Urinary bladder (tissue), 4 donors: Measurements from ENCODE around the gene ASB16. TPM values are rescaled to one million over a fixed set of nuclear protein-coding genes. Genes with fewer than 3 reads are reported as not detected.
A peak's percentile ranks its signal among the peaks of the same experiment; 100 is the strongest.

Experiments
- DNase-seq: peaks from one replicate; pipeline ENCODE4 v3.0.0-alpha.2; 2015; ENCODE audit errors: extremely low spot score
- H3K27ac ChIP-seq: one replicate; pipeline ENCODE4 v1.5.1; 2013; ENCODE audit warnings: low read depth, mild to moderate bottlenecking, moderate library complexity
- H3K36me3 ChIP-seq: one replicate; pipeline ENCODE4 v1.6.1; 2013; ENCODE audit warnings: mild to moderate bottlenecking, moderate library complexity; ENCODE audit not compliant: insufficient read depth
- H3K4me1 ChIP-seq: one replicate; pipeline ENCODE4 v1.6.1; 2013; ENCODE audit warnings: mild to moderate bottlenecking, moderate library complexity; ENCODE audit not compliant: insufficient read depth
- H3K4me3 ChIP-seq: one replicate; pipeline ENCODE4 v1.5.1; 2013; ENCODE audit warnings: low read depth, low read length
- WGBS: extraction: QIAGEN DNeasy Blood & Tissue Kit; methylation state at CpG from one replicate; pipeline ENCODE4 v1.1.7; 2013; 5-methylcytosine and 5-hydroxymethylcytosine counted together
- polyA plus RNA-seq: library from polyadenylated mRNA; stranded (reverse); fragments of 200-250 nt; gene quantifications from one replicate; pipeline ENCODE4 v1.2.3, GENCODE V29; 2013
- total RNA-seq: library from RNA; depleted of rRNA; stranded (reverse); fragments of >200 nt; gene quantifications from one replicate; pipeline ENCODE4 v1.2.3, GENCODE V29; 2014
- donor health status: healthy with polysubstance abuse.
- donor health status: healthy.

Gene ASB16
- total and polyA plus RNA-seq, 2 donors = 0.69 to 1.2 TPM

- Histone ChIP-seq H3K4me3 (no peak overlapping the region), H3K27ac (no peak overlapping the region), H3K36me3 (no peaks in the 10 kb centered on the region), H3K4me1 (no peaks in the 10 kb centered on the region)
- DNase-seq = no peak
- 86% methylated on average over 15 of the region's 15 CpGs for WGBS
Observed at GRCh38 chr17:44213403-44214229, 43.1 kb downstream of the ASB16 start.

GRCh38 chr17:44214230-44214494 lies 43.7 kb downstream of the ASB16 start:
- 94% methylated on average over 1 of the region's 1 CpG for WGBS
- DNase-seq = no peak
- no peak overlapping the region for H3K4me3 ChIP-seq
- H3K4me1 ChIP-seq = no peaks in the 10 kb centered on the region
- H3K27ac ChIP-seq = no peak overlapping the region
- no peaks in the 10 kb centered on the region for H3K36me3 ChIP-seq

- Histone ChIP-seq H3K4me3 (no peak overlapping the region), H3K27ac (no peak overlapping the region), H3K4me1 (no peaks in the 10 kb centered on the region), H3K36me3 (no peaks in the 10 kb centered on the region)
- no peak for DNase-seq
- WGBS = 92% methylated on average over 6 of the region's 6 CpGs
Observed at GRCh38 chr17:44214896-44215295, 44.4 kb downstream of the ASB16 start.

GRCh38 chr17:44216173-44216572 lies 45.7 kb downstream of the ASB16 start:
- WGBS = 80% methylated on average over 5 of the region's 5 CpGs
- Histone ChIP-seq H3K4me1 (no peaks in the 10 kb centered on the region), H3K27ac (no peak overlapping the region), H3K36me3 (no peaks in the 10 kb centered on the region), H3K4me3 (no peak overlapping the region)
- no peak for DNase-seq

GRCh38 chr17:44216694-44217093 lies 46.2 kb downstream of the ASB16 start:
- no peak for DNase-seq
- H3K4me3 ChIP-seq = no peak overlapping the region
- 79% methylated on average over 5 of the region's 5 CpGs for WGBS
- H3K27ac ChIP-seq = no peak overlapping the region
- no peaks in the 10 kb centered on the region for H3K4me1 ChIP-seq
- H3K36me3 ChIP-seq = no peaks in the 10 kb centered on the region

- Histone ChIP-seq H3K27ac (no peak overlapping the region), H3K4me3 (peak overlapping the region; percentile 23), H3K4me1 (no peaks in the 10 kb centered on the region), H3K36me3 (no peaks in the 10 kb centered on the region)
- WGBS = 6% methylated on average over 10 of the region's 10 CpGs
- no peak for DNase-seq
Observed at GRCh38 chr17:44217738-44218343, 47.3 kb downstream of the ASB16 start.

- H3K27ac ChIP-seq = peak overlapping the region; percentile 96
- H3K4me3 ChIP-seq = peak overlapping the region; percentile 95
- WGBS = under 1% methylated on average over 87 of the region's 89 CpGs
- no peaks in the 10 kb centered on the region for H3K36me3 ChIP-seq
- peak; percentile 75 for DNase-seq
- H3K4me1 ChIP-seq = no peaks in the 10 kb centered on the region
Observed at GRCh38 chr17:44218344-44219107, 48.0 kb downstream of the ASB16 start.

DNA sequence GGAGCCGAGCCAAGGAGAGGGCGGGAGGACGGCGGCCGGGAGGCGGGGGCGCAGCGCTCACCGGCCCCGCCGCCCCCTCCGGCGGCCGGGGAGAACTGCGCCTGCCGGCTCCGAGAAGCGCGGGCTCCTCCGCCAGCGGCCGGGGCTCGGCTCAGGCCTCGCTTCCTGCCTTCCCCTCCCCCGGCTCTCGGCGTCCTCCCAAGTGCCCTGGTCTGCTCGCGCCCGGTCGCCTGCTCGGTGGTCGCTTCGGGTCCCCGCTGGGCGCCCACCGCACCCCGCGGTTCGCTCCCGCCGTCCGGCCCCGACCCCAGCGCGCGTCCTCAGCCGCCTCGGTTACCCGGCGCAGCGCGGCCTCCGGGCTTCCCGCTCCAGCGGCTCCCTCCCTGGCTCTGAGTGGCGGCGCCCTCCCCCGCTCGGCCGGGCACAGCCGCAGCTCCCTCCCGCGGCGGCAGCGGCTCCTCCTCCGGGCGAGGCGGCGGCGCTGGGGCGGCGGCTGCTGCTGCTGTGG lies 48.7 kb downstream of the ASB16 start:
- H3K4me1 ChIP-seq = no peaks in the 10 kb centered on the region
- no peak for DNase-seq
- H3K36me3 ChIP-seq = no peaks in the 10 kb centered on the region
- peak overlapping the region; percentile 95 for H3K4me3 ChIP-seq
- peak overlapping the region; percentile 96 for H3K27ac ChIP-seq
- under 1% methylated on average over 73 of the region's 73 CpGs for WGBS

GRCh38 chr17:44219616-44220212 lies 49.2 kb downstream of the ASB16 start, which contains the start of gene UBTF:
Gene UBTF, minus strand, starts transcription at chr17:44219675. Its CDS starts 1,446 bp downstream, at chr17:44218229.
- H3K36me3 ChIP-seq = no peaks in the 10 kb centered on the region
- peak within 1 kb of the TSS; percentile 98 for H3K27ac ChIP-seq
- no peaks in the 10 kb centered on the region for H3K4me1 ChIP-seq
- peak within 1 kb of the TSS; percentile 95 for H3K4me3 ChIP-seq
- no peak for DNase-seq
- under 1% methylated on average over 62 of the region's 76 CpGs for WGBS

GRCh38 chr17:44220213-44221083 lies 49.9 kb downstream of the ASB16 start:
- H3K36me3 ChIP-seq = no peaks in the 10 kb centered on the region
- WGBS = under 1% methylated on average over 108 of the region's 108 CpGs
- DNase-seq = no peak
- H3K27ac ChIP-seq = peak overlapping the region; percentile 98
- peak overlapping the region; percentile 95 for H3K4me3 ChIP-seq
- no peaks in the 10 kb centered on the region for H3K4me1 ChIP-seq

DNA sequence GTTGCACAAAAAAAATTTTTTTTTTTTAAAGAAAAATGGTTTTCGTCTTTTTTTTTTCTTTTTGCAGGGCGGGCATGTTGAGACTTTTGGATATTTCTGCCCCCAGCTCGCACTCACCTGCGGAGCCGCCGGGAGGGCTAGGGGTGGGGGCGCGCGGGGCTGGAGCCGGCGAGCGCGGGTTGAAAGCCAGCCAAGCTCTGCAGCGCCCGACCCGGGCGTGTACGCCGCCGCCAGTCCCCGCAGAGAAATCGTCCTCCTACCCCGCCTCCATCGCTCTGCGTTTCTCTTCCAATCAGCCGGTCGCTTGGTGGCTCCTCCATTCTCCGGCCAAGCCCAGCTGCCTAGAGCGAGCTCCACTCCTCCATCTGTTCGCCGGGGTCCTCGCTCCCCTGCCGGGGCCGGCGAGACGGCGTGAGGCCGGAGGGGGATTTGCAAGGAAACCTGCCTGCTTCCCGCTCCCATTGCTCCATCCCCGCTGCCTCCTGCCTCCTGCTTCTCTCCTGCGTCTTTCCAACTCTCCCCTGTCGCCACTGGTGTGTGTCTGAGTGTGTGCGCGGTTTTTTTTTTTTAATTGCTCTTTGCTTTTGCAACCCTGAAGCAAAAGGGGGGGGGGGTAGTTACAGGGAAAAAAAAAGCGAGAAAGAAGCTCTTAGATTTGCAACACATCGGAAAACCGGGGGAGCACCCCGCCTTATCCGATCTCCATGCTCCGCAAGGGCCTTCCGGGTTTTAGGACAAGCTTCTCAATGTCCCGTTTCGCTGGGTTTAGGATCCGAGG lies 50.8 kb downstream of the ASB16 start:
- Histone ChIP-seq H3K4me1 (no peaks in the 10 kb centered on the region), H3K4me3 (peak overlapping the region; percentile 95), H3K36me3 (no peaks in the 10 kb centered on the region), H3K27ac (peak overlapping the region; percentile 98)
- DNase-seq = peak; percentile 64
- under 1% methylated on average over 54 of the region's 54 CpGs for WGBS

- no peak for DNase-seq
- under 1% methylated on average over 17 of the region's 17 CpGs for WGBS
Observed at GRCh38 chr17:44221862-44222111, 51.3 kb downstream of the ASB16 start.

More at GRCh38 chr17:44221862-44222111, 51.3 kb downstream of the ASB16 start:
- no peaks in the 10 kb centered on the region for H3K36me3 ChIP-seq
- peak overlapping the region; percentile 95 for H3K4me3 ChIP-seq
- H3K27ac ChIP-seq = peak overlapping the region; percentile 86
- H3K4me1 ChIP-seq = no peaks in the 10 kb centered on the region
